ENCODE data around the gene SHANK2. TPM values are rescaled to one million over a fixed set of nuclear protein-coding genes. Genes with fewer than 3 reads are reported as not detected.

SHANK2 gene
- total RNA-seq, 4 donors from 2014 or later: 1.1 to 16.7 (median 9.0) TPM

- no peak overlapping the region for H3K4me3 ChIP-seq (ENCODE audit: low read depth, poor library complexity, severe bottlenecking)
- 71 to 85% methylated on average over 2 of the region's 2 CpGs for WGBS, 2 donors
- intact Hi-C loops (cut with DNase I; ENCODE audit: low total_unique reads): no loop called here
- no peak for TF ChIP-seq POLR2A (IDR thresholded peaks at IDR 0.05)
- TF ChIP-seq, protein P1, sequence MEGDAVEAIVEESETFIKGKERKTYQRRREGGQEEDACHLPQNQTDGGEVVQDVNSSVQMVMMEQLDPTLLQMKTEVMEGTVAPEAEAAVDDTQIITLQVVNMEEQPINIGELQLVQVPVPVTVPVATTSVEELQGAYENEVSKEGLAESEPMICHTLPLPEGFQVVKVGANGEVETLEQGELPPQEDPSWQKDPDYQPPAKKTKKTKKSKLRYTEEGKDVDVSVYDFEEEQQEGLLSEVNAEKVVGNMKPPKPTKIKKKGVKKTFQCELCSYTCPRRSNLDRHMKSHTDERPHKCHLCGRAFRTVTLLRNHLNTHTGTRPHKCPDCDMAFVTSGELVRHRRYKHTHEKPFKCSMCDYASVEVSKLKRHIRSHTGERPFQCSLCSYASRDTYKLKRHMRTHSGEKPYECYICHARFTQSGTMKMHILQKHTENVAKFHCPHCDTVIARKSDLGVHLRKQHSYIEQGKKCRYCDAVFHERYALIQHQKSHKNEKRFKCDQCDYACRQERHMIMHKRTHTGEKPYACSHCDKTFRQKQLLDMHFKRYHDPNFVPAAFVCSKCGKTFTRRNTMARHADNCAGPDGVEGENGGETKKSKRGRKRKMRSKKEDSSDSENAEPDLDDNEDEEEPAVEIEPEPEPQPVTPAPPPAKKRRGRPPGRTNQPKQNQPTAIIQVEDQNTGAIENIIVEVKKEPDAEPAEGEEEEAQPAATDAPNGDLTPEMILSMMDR (IDR thresholded peaks at IDR 0.05): no peak
- DNase-seq (ENCODE audit: low spot score in 2 of 2): no peak
These were observed 40.7 kb downstream of the SHANK2 start for GRCh38 chr11:71211631-71212030.

GRCh38 chr11:71210861-71211260 is 41.5 kb downstream of the SHANK2 start:
- 81 to 82% methylated on average over 8 of the region's 8 CpGs for WGBS, 2 donors
- intact Hi-C loops (cut with DNase I; ENCODE audit: low total_unique reads): no loop called here
- no peak for DNase-seq (ENCODE audit: low spot score in 2 of 2)
- no peak for TF ChIP-seq POLR2A (IDR thresholded peaks at IDR 0.05)
- TF ChIP-seq, protein P1 (IDR thresholded peaks at IDR 0.05): no peak
- H3K4me3 ChIP-seq (ENCODE audit: low read depth, poor library complexity, severe bottlenecking): no peak overlapping the region

GRCh38 chr11:71209656-71210055 is 42.7 kb downstream of the SHANK2 start:
- intact Hi-C loops (cut with DNase I; ENCODE audit: low total_unique reads): no loop called here
- no peak overlapping the region for H3K4me3 ChIP-seq (ENCODE audit: low read depth, poor library complexity, severe bottlenecking)
- DNase-seq (ENCODE audit: low spot score in 2 of 2): no peak
- TF ChIP-seq, protein P1 (IDR thresholded peaks at IDR 0.05): no peak
- no peak for TF ChIP-seq POLR2A (IDR thresholded peaks at IDR 0.05)
- WGBS, 2 donors: 86 to 88% methylated on average over 10 of the region's 10 CpGs

GRCh38 chr11:71209181-71209580 is 43.2 kb downstream of the SHANK2 start:
- no peak for DNase-seq (ENCODE audit: low spot score in 2 of 2)
- intact Hi-C loops (cut with DNase I; ENCODE audit: low total_unique reads): no loop called here
- TF ChIP-seq, protein P1 (IDR thresholded peaks at IDR 0.05): no peak
- TF ChIP-seq POLR2A (IDR thresholded peaks at IDR 0.05): no peak
- H3K4me3 ChIP-seq (ENCODE audit: low read depth, poor library complexity, severe bottlenecking): no peak overlapping the region
- WGBS, 2 donors: 81 to 86% methylated on average over 6 to 7 of the region's 7 CpGs

DNA sequence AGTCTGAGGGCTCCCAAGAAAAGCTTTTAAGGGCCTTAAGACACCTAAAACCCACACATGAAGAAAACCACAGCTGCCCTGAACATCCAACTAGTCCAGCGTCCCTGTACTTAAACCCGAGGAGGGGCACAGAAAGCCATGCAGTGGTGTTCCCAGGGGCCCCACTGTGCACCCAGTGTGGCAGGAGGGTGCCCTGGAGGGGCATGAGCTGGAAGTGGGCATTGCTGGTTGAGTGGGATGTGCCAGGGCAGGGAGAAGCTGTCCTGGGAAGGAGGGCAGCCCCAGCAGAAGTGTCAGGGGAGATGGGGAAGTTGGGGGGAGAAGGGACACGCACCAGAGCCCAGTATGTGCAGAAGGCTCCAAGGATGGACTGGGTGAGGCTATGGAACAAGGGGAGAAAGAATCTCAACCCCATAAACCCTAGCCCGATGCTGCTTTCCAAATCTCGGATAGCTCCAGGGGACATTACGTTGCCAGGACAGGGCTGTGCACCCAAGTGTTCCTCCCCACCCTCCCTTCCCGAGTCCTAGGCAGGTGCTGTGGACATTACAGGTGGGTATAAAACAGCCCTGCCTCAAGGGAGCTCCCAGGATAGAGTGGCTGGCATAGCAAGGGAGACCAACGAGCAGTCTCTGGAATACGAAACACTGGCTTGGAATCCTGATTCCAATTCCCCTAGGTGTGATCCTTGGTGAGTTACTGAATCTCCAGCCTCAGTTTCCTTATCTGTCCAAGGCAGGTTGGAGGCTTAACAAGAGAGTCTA is 44.2 kb downstream of the SHANK2 start:
- TF ChIP-seq POLR2A (IDR thresholded peaks at IDR 0.05): no peak
- TF ChIP-seq, protein P1 (IDR thresholded peaks at IDR 0.05): no peak
- DNase-seq (ENCODE audit: low spot score in 2 of 2): no peak
- no peak overlapping the region for H3K4me3 ChIP-seq (ENCODE audit: low read depth, poor library complexity, severe bottlenecking)
- WGBS, 2 donors: 87 to 89% methylated on average over 9 of the region's 9 CpGs
- intact Hi-C loops (cut with DNase I; ENCODE audit: low total_unique reads): no loop called here

GRCh38 chr11:71207563-71207962 is 44.8 kb downstream of the SHANK2 start:
- TF ChIP-seq, protein P1 (IDR thresholded peaks at IDR 0.05): no peak
- no peak for TF ChIP-seq POLR2A (IDR thresholded peaks at IDR 0.05)
- intact Hi-C loops (cut with DNase I; ENCODE audit: low total_unique reads): no loop called here
- no peak overlapping the region for H3K4me3 ChIP-seq (ENCODE audit: low read depth, poor library complexity, severe bottlenecking)
- 92 to 95% methylated on average over 7 of the region's 7 CpGs for WGBS, 2 donors
- no peak for DNase-seq (ENCODE audit: low spot score in 2 of 2)
